Fibroblast of pulmonary artery (primary cell): ENCODE data around the gene CCDC122.
A peak's percentile ranks its signal among the peaks of the same experiment; 100 is the strongest.

Experiments
- DNase-seq: peaks from one replicate; pipeline ENCODE4 v3.0.0-alpha.2; 2010; ENCODE audit warnings: low read depth
- H3K4me3 ChIP-seq: replicated peaks from 2 replicates; pipeline ENCODE4 v1.5.1; 2011; ENCODE audit warnings: low read depth, mild to moderate bottlenecking, control low read depth, low read length, moderate library complexity
- TF ChIP-seq, protein P1 (sequence below): IDR thresholded peaks from 2 replicates; pipeline ENCODE4 v1.5.1; 2011; ENCODE audit warnings: mild to moderate bottlenecking, control low read depth, low read length, inconsistent platforms; ENCODE audit errors: missing control alignments

The CCDC122 gene

DNA sequence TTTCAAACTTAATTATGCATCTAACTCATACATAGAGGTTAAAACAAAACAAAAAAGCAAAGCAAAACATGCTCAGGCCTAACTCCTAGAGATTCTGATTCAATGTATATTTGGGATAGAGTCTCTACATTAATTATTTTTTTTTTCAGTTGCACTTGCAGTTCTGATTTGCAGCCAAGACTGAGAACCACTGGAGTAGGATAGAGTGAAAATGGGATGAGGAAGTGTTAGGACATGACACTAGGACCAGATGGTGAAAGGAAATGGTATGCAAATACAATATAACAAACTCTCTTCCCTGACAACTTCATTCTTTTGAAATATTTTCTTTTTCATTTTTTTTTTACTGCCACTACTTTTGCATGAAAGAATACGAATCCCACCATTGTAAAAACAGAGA lies 1.8 kb downstream of the CCDC122 start:
- H3K4me3 ChIP-seq: no peak overlapping the region
- no peak for DNase-seq
- TF ChIP-seq, protein P1, sequence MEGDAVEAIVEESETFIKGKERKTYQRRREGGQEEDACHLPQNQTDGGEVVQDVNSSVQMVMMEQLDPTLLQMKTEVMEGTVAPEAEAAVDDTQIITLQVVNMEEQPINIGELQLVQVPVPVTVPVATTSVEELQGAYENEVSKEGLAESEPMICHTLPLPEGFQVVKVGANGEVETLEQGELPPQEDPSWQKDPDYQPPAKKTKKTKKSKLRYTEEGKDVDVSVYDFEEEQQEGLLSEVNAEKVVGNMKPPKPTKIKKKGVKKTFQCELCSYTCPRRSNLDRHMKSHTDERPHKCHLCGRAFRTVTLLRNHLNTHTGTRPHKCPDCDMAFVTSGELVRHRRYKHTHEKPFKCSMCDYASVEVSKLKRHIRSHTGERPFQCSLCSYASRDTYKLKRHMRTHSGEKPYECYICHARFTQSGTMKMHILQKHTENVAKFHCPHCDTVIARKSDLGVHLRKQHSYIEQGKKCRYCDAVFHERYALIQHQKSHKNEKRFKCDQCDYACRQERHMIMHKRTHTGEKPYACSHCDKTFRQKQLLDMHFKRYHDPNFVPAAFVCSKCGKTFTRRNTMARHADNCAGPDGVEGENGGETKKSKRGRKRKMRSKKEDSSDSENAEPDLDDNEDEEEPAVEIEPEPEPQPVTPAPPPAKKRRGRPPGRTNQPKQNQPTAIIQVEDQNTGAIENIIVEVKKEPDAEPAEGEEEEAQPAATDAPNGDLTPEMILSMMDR: no peak

DNA sequence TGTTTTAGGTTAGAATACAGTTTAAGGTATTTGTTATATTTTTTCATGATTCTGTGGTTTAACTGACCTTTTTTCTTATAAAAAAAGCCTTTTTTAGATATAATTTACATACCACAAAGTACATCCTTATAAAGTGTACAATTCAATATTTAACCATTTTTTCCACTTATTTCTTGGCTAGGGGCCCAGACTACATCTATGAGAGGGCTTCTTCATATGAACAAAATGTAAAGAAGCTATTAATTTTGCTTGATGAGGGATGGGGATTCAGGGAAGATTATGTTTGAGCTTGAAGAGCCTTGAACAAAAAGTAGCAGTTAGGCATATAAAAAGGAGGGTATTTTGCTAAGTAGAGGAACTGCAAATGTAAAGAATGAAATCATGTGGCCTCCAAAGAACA lies 2.2 kb downstream of the CCDC122 start:
- H3K4me3 ChIP-seq: no peak overlapping the region
- no peak for DNase-seq
- TF ChIP-seq, protein P1: no peak

DNA sequence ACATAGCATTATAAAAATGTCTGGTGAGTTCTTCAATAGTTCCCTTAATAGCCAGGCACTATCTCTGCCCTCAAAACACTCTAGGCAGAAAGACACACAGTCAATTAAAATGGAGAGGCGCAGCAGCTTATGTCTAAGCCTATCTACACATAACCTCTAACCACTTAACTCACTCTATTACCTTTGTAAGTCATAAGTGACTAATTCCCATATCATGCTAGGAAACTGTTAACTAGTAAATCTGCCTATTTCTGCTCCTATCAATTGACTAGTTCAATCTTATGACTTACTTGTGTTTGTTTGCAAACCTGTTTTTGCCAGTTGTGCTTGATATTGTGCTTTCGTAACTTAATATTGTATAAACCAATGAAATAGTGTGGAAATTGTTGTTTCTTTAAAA lies 3.2 kb downstream of the CCDC122 start:
- TF ChIP-seq, protein P1: no peak
- no peak for DNase-seq
- H3K4me3 ChIP-seq: no peak overlapping the region

DNA sequence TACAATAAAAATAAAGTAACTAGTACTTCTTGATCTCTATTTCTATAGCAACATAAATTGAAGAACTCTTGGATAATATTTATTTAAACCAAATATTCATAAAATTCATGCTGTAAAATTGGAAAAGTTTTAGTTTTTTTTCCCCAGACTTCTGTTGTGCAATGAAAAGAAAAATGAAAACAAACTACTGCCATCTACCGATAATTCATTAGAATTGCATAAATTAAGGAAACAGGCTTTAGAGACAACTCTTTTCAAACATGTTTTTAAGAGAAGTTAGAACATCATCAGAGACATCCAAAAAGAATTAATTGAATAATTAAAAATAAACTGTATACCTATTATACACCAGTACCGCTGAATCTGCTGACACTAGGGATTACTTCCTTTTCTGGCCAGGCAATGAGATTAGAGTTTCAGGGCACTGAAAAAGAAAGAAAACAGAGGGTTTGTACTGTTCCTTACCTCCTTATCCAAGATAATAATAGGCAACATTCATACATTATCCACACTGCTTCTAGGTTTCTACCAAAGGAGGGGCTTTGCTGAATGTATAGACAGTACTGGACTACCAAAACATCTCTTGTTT lies 4.9 kb downstream of the CCDC122 start:
- TF ChIP-seq, protein P1: peak; percentile 43
- no peak overlapping the region for H3K4me3 ChIP-seq
- DNase-seq: peak; percentile 60

DNA sequence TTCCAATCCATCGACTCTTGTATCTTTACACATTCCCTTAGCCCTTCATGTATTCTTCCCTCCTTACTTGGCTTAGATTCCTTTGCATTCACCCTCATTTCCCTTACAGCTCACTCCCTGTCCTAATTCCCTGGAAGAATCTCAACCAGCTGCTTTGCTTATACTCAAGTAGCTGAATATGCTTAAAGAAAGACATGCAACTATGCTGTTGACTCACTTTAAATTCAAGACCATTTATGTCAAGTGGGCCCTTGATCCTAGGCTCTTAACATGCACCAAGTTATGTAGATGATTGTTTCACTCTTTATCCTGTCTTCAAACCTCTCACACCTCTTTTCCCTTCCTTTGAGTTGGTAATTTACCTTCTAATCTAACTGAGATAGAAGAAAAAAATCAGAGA lies 7.4 kb downstream of the CCDC122 start:
- H3K4me3 ChIP-seq: no peak overlapping the region
- TF ChIP-seq, protein P1: no peak
- DNase-seq: no peak

DNA sequence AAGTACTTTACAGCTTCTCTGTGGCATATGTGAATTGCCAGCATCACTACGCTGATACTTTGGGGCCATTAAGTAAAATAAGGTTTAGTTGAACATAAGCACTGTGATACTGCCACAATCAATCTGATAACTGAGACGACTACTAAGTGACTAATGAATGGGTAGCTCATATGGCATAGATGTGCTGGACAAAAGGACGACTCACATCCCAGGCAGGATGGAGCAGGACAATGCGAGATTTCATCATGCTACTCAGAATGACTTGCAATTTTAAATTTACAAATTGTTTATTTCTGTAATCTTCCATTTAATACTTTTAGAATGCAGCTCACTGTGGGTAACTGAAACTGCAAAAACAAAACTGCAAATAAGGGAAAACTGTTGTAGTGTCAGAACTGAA lies 13.6 kb downstream of the CCDC122 start:
- peak; percentile 79 for DNase-seq

DNA sequence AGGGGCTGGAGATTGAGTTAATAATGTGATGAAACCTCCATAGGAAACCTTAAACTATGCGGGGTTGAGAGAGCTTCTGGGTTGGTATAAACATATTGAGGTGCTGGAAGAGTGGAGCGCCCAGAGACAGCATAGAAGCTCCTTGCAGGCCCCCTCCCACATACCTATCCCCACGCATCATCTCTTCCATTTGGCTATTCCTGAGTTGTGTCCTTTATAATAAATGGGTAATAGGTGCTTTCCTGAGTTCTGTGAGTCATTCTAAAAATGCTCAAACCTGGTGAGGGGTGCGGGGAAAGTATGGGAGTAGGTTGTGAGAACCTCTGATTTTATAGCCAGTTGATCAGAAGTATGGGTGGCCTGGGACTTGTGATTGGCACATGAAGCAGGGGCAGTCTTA lies 14.6 kb downstream of the CCDC122 start:
- DNase-seq: no peak
- TF ChIP-seq, protein P1: no peak
- H3K4me3 ChIP-seq: no peak overlapping the region

More for the DNA sequence above, 13.6 kb downstream of the CCDC122 start:
- TF ChIP-seq, protein P1: no peak
- no peak overlapping the region for H3K4me3 ChIP-seq
